OCI-LY7 (cell line): ENCODE results near the gene ZNF816.

Experiments used
- EZH2phosphoT487 ChIP-seq: fragments of 200-600 bp; sonication (generic); IDR thresholded peaks from 2 replicates; pipeline ENCODE4 v1.6.1; 2018; ENCODE audit warnings: low read depth, borderline replicate concordance, mild to moderate bottlenecking, mixed run types, antibody characterized with exemption, low read length, moderate library complexity, mixed read lengths
- TF ChIP-seq, protein P1 (sequence below): fragments of 200-600 bp; sonication (generic); conservative IDR thresholded peaks from 2 replicates; pipeline ENCODE4 v1.5.1; 2014; ENCODE audit warnings: mild to moderate bottlenecking, antibody characterized with exemption, low read length, moderate library complexity, mixed read lengths

DNA sequence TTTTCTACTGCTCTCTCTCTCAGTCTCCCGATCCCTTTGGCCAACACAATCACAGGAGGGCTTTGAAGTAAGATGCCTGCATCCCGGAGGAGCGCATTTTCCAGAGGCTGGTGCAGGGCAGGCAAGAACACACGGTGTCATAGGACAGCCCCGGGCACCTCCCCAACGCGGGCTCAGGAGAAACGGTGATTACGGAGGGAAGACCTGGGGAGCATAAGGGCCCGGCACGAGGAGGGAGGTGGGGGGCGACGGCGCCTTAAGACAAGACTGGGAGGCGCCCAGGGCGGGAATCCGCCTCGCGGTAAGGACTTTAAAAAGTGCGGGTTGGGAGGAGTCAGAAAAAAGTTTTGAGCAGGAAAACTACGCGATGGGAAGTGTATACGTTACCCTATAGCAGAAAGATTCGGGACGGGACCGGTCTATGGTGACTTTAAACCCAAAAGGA lies 20.7 kb downstream of the ZNF816 start:
- TF ChIP-seq, protein P1, sequence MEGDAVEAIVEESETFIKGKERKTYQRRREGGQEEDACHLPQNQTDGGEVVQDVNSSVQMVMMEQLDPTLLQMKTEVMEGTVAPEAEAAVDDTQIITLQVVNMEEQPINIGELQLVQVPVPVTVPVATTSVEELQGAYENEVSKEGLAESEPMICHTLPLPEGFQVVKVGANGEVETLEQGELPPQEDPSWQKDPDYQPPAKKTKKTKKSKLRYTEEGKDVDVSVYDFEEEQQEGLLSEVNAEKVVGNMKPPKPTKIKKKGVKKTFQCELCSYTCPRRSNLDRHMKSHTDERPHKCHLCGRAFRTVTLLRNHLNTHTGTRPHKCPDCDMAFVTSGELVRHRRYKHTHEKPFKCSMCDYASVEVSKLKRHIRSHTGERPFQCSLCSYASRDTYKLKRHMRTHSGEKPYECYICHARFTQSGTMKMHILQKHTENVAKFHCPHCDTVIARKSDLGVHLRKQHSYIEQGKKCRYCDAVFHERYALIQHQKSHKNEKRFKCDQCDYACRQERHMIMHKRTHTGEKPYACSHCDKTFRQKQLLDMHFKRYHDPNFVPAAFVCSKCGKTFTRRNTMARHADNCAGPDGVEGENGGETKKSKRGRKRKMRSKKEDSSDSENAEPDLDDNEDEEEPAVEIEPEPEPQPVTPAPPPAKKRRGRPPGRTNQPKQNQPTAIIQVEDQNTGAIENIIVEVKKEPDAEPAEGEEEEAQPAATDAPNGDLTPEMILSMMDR, result no peak
- no peak for TF ChIP-seq EZH2phosphoT487
